CD4-positive, alpha-beta T cell (primary cell): ENCODE data around the gene EPGN. TPM values are rescaled to one million over a fixed set of nuclear protein-coding genes. Genes with fewer than 3 reads are reported as not detected.

ENCODE experiments used
- ATAC-seq: fragments of 200-7000 bp; cut with Tn5 transposase; one replicate; pipeline ENCODE4 v1.10.0; 2022; ENCODE audit warnings: mild to moderate bottlenecking; ENCODE audit not compliant: poor library complexity
- CTCF ChIA-PET: fragments of 350-600 bp; sonication (Branson Sonifier 250); formaldehyde crosslinking; loops from one replicate; lab custom pipeline; 2021; ENCODE audit warnings: antibody characterized with exemption, inconsistent platforms; lab: Charles Lee
- POLR2A ChIA-PET: fragments of 350-600 bp; sonication (Branson Sonifier 250); formaldehyde crosslinking; loops from one replicate; lab custom pipeline; 2021; ENCODE audit warnings: antibody characterized with exemption, inconsistent platforms; lab: Charles Lee
- DNase-seq, 14 experiments: peaks; one replicate each; pipeline ENCODE4 v3.0.0-alpha.2; 2013 to 2020; ENCODE audit warnings: mixed read lengths in 2 of 14
- H3K27ac ChIP-seq, 2 donors: one replicate each; pipeline versions ENCODE4 v1.5.1 to v1.7.0; 2013; ENCODE audit warnings: low read length in 2 of 2, low read depth in 1 of 2, mild to moderate bottlenecking in 1 of 2
- H3K27me3 ChIP-seq, 2 experiments: 1 replicate in 1 of 2; 2 replicates in 1 of 2; pipeline versions ENCODE4 v1.6.1 to v1.7.0; 2013; ENCODE audit warnings: low read length in 2 of 2, control low read depth in 1 of 2, mild to moderate bottlenecking in 1 of 2, moderate library complexity in 1 of 2; ENCODE audit not compliant: insufficient read depth in 2 of 2, control insufficient read depth in 1 of 2
- H3K36me3 ChIP-seq: one replicate; pipeline ENCODE4 v1.6.1; 2013; ENCODE audit warnings: low read length, control low read depth; ENCODE audit not compliant: insufficient read depth
- H3K4me1 ChIP-seq: one replicate; pipeline ENCODE4 v1.6.1; 2013; ENCODE audit warnings: low read length, control low read depth; ENCODE audit not compliant: insufficient read depth
- H3K4me3 ChIP-seq: one replicate; pipeline ENCODE4 v1.5.1; 2013; ENCODE audit warnings: mild to moderate bottlenecking, low read length, moderate library complexity
- H3K9me3 ChIP-seq, 2 experiments: 1 replicate in 1 of 2; 2 replicates in 1 of 2; pipeline versions ENCODE4 v1.6.1 to v1.7.0; 2013; ENCODE audit warnings: low read length in 2 of 2, mild to moderate bottlenecking in 2 of 2, control low read depth in 1 of 2, moderate library complexity in 1 of 2; ENCODE audit not compliant: control insufficient read depth in 1 of 2, insufficient read depth in 1 of 2
- H3K27ac Mint-ChIP-seq: one replicate; pipeline ENCODE4 v1.8.0; 2020; ENCODE audit warnings: mixed read lengths
- H3K27me3 Mint-ChIP-seq: one replicate; pipeline ENCODE4 v1.8.0; 2021; ENCODE audit warnings: mixed read lengths
- H3K36me3 Mint-ChIP-seq: one replicate; pipeline ENCODE4 v1.8.0; 2021; ENCODE audit warnings: low read depth, mixed read lengths
- H3K4me1 Mint-ChIP-seq: one replicate; pipeline ENCODE4 v1.8.0; 2021; ENCODE audit warnings: low read depth, mixed read lengths
- H3K4me3 Mint-ChIP-seq: one replicate; pipeline ENCODE4 v1.8.0; 2020; ENCODE audit warnings: mild to moderate bottlenecking, mixed read lengths
- H3K9me3 Mint-ChIP-seq: one replicate; pipeline ENCODE4 v1.8.0; 2020; ENCODE audit warnings: mixed read lengths
- CTCF ChIP-seq: fragments of 200-600 bp; IDR thresholded peaks from one replicate; pipeline ENCODE4 v1.8.0; 2022; ENCODE audit warnings: antibody characterized with exemption, mild to moderate bottlenecking
- intact Hi-C, 2 experiments: fragments of 100-400 bp; cut with DNase I in 1 of 2; cut with micrococcal nuclease in 1 of 2; formaldehyde crosslinking; loops; one replicate each; pipeline versions ENCODE4 v1.15.1 to v1.9.0; 2023 to 2025; cut with DNase I, micrococcal nuclease
- total RNA-seq, 174 experiments: library from RNA in 2 of 174; stranded (reverse) in 2 of 174; gene quantifications; one replicate each; pipeline ENCODE4 v1.2.3 and lab custom pipeline; 2021 to 2026

Gene EPGN
- total RNA-seq, 2 experiments from 2014 or later: 3.7 to 5.9 TPM

GRCh38 chr4:74353858-74354257 is 45.6 kb downstream of the EPGN start:
- no peak overlapping the region for H3K27ac Mint-ChIP-seq
- no peak overlapping the region for H3K4me3 ChIP-seq
- H3K27ac ChIP-seq: no peak overlapping the region
- no peaks in the 10 kb centered on the region for H3K9me3 ChIP-seq
- H3K4me3 Mint-ChIP-seq: no peak overlapping the region
- no peaks in the 10 kb centered on the region for H3K36me3 Mint-ChIP-seq
- H3K27me3 Mint-ChIP-seq: peaks cover 5% of the 10 kb centered on the region
- H3K9me3 Mint-ChIP-seq: no peaks in the 10 kb centered on the region
- ChIA-PET POLR2A (no interaction called here), CTCF (no interaction called here)
- DNase-seq (no peak), ATAC-seq (no peak)
- intact Hi-C loops: no loop called here
- H3K36me3 ChIP-seq: no peaks in the 10 kb centered on the region
- H3K27me3 ChIP-seq: no peaks in the 10 kb centered on the region
- no peaks in the 10 kb centered on the region for H3K4me1 Mint-ChIP-seq
- no peaks in the 10 kb centered on the region for H3K4me1 ChIP-seq
- no peak for TF ChIP-seq CTCF

- Mint-ChIP-seq H3K4me3 (no peak overlapping the region), H3K27ac (no peak overlapping the region), H3K36me3 (no peaks in the 10 kb centered on the region), H3K4me1 (no peaks in the 10 kb centered on the region), H3K27me3 (peaks cover 11% of the 10 kb centered on the region), H3K9me3 (no peaks in the 10 kb centered on the region)
- ATAC-seq (no peak), DNase-seq (no peak)
- intact Hi-C loops: loop anchor here in 1 of 2 experiments (2.0 kb wide), 1 partner anchor 37 kb away; no protein-coding TSS in a partner anchor
- ChIA-PET POLR2A (no interaction called here), CTCF (no interaction called here)
- Histone ChIP-seq H3K27ac (no peak overlapping the region), H3K9me3 (no peaks in the 10 kb centered on the region), H3K4me3 (no peak overlapping the region), H3K4me1 (no peaks in the 10 kb centered on the region), H3K27me3 (peaks cover 0 to 5% of the 10 kb centered on the region in 2 experiments), H3K36me3 (no peaks in the 10 kb centered on the region)
- TF ChIP-seq CTCF: no peak
Measured at GRCh38 chr4:74357965-74358364, 49.7 kb downstream of the EPGN start.

GRCh38 chr4:74361671-74362070 is 53.4 kb downstream of the EPGN start:
- no peak overlapping the region for H3K27ac Mint-ChIP-seq
- ChIA-PET CTCF (interaction anchor here (1.4 kb wide), 1 partner anchor 21 kb away, joined by 3 read pairs; no protein-coding TSS in a partner anchor), POLR2A (no interaction called here)
- Histone ChIP-seq H3K27ac (no peak overlapping the region), H3K27me3 (peaks cover 17 to 38% of the 10 kb centered on the region in 2 experiments), H3K36me3 (no peaks in the 10 kb centered on the region), H3K4me1 (peaks cover 10% of the 10 kb centered on the region), H3K9me3 (peaks cover 0 to 4% of the 10 kb centered on the region in 2 experiments), H3K4me3 (no peak overlapping the region)
- H3K9me3 Mint-ChIP-seq: no peaks in the 10 kb centered on the region
- no peak for DNase-seq
- H3K4me1 Mint-ChIP-seq: peaks cover 18% of the 10 kb centered on the region
- intact Hi-C loops: no loop called here
- H3K27me3 Mint-ChIP-seq: peaks cover 37% of the 10 kb centered on the region
- no peak for TF ChIP-seq CTCF
- no peak for ATAC-seq
- H3K4me3 Mint-ChIP-seq: no peak overlapping the region
- H3K36me3 Mint-ChIP-seq: no peaks in the 10 kb centered on the region
